ENCODE data around the gene AFF4.

Gene AFF4

GRCh38 chr5:132915681-132916080, 47.8 kb downstream of the AFF4 start:
- Histone ChIP-seq H3K4me1 (ENCODE audit: control insufficient read depth, insufficient read depth, low read length) (no peaks in the 10 kb centered on the region), H3K9me3 (ENCODE audit: control insufficient read depth, insufficient read depth, low read depth, low read length) (no peaks in the 10 kb centered on the region), H3K36me3 (ENCODE audit: control insufficient read depth, insufficient read depth, low read length) (peaks cover 44% of the 10 kb centered on the region), H3K9ac (ENCODE audit: low read length) (no peak overlapping the region), H3K27ac (ENCODE audit: low read depth, low read length) (no peak overlapping the region), H3K27me3 (ENCODE audit: control insufficient read depth, insufficient read depth, low read length) (no peaks in the 10 kb centered on the region), H3K4me3 (ENCODE audit: low read depth, low read length) (no peak overlapping the region)

- Histone ChIP-seq H3K4me1 (ENCODE audit: control insufficient read depth, insufficient read depth, low read length) (no peaks in the 10 kb centered on the region), H3K27me3 (ENCODE audit: control insufficient read depth, insufficient read depth, low read length) (no peaks in the 10 kb centered on the region), H3K9me3 (ENCODE audit: control insufficient read depth, insufficient read depth, low read depth, low read length) (no peaks in the 10 kb centered on the region), H3K4me3 (ENCODE audit: low read depth, low read length) (no peak overlapping the region), H3K36me3 (ENCODE audit: control insufficient read depth, insufficient read depth, low read length) (peaks cover 43% of the 10 kb centered on the region), H3K9ac (ENCODE audit: low read length) (no peak overlapping the region), H3K27ac (ENCODE audit: low read depth, low read length) (no peak overlapping the region)
These were observed 53.7 kb downstream of the AFF4 start for GRCh38 chr5:132909702-132910101.

GRCh38 chr5:132907161-132907560, 56.3 kb downstream of the AFF4 start:
- Histone ChIP-seq H3K9me3 (ENCODE audit: control insufficient read depth, insufficient read depth, low read depth, low read length) (no peaks in the 10 kb centered on the region), H3K27ac (ENCODE audit: low read depth, low read length) (no peak overlapping the region), H3K27me3 (ENCODE audit: control insufficient read depth, insufficient read depth, low read length) (no peaks in the 10 kb centered on the region), H3K4me3 (ENCODE audit: low read depth, low read length) (no peak overlapping the region), H3K36me3 (ENCODE audit: control insufficient read depth, insufficient read depth, low read length) (peaks cover 49% of the 10 kb centered on the region), H3K9ac (ENCODE audit: low read length) (no peak overlapping the region), H3K4me1 (ENCODE audit: control insufficient read depth, insufficient read depth, low read length) (no peaks in the 10 kb centered on the region)

- no peak overlapping the region for H3K4me3 ChIP-seq (ENCODE audit: low read depth, low read length)
- no peak overlapping the region for H3K9ac ChIP-seq (ENCODE audit: low read length)
- H3K9me3 ChIP-seq (ENCODE audit: control insufficient read depth, insufficient read depth, low read depth, low read length) = no peaks in the 10 kb centered on the region
- no peak overlapping the region for H3K27ac ChIP-seq (ENCODE audit: low read depth, low read length)
- H3K4me1 ChIP-seq (ENCODE audit: control insufficient read depth, insufficient read depth, low read length) = no peaks in the 10 kb centered on the region
- peaks cover 56% of the 10 kb centered on the region for H3K36me3 ChIP-seq (ENCODE audit: control insufficient read depth, insufficient read depth, low read length)
- no peaks in the 10 kb centered on the region for H3K27me3 ChIP-seq (ENCODE audit: control insufficient read depth, insufficient read depth, low read length)
These were observed 57.5 kb downstream of the AFF4 start for GRCh38 chr5:132905938-132906337.

- peaks cover 67% of the 10 kb centered on the region for H3K36me3 ChIP-seq (ENCODE audit: control insufficient read depth, insufficient read depth, low read length)
- no peak overlapping the region for H3K4me3 ChIP-seq (ENCODE audit: low read depth, low read length)
These were observed 61.7 kb downstream of the AFF4 start for GRCh38 chr5:132901730-132902129.

GRCh38 chr5:132901036-132901435, 62.4 kb downstream of the AFF4 start:
- H3K36me3 ChIP-seq (ENCODE audit: control insufficient read depth, insufficient read depth, low read length) = peaks cover 74% of the 10 kb centered on the region
- no peaks in the 10 kb centered on the region for H3K27me3 ChIP-seq (ENCODE audit: control insufficient read depth, insufficient read depth, low read length)
- no peak overlapping the region for H3K4me3 ChIP-seq (ENCODE audit: low read depth, low read length)
- no peak overlapping the region for H3K9ac ChIP-seq (ENCODE audit: low read length)
- no peaks in the 10 kb centered on the region for H3K9me3 ChIP-seq (ENCODE audit: control insufficient read depth, insufficient read depth, low read depth, low read length)
- H3K4me1 ChIP-seq (ENCODE audit: control insufficient read depth, insufficient read depth, low read length) = no peaks in the 10 kb centered on the region
- no peak overlapping the region for H3K27ac ChIP-seq (ENCODE audit: low read depth, low read length)

More at GRCh38 chr5:132901730-132902129, 61.7 kb downstream of the AFF4 start:
- no peak overlapping the region for H3K27ac ChIP-seq (ENCODE audit: low read depth, low read length)
- H3K27me3 ChIP-seq (ENCODE audit: control insufficient read depth, insufficient read depth, low read length) = no peaks in the 10 kb centered on the region
- H3K9me3 ChIP-seq (ENCODE audit: control insufficient read depth, insufficient read depth, low read depth, low read length) = no peaks in the 10 kb centered on the region
- H3K4me1 ChIP-seq (ENCODE audit: control insufficient read depth, insufficient read depth, low read length) = no peaks in the 10 kb centered on the region
- H3K9ac ChIP-seq (ENCODE audit: low read length) = no peak overlapping the region

GRCh38 chr5:132898094-132898493, 65.3 kb downstream of the AFF4 start:
- Histone ChIP-seq H3K9ac (ENCODE audit: low read length) (no peak overlapping the region), H3K4me3 (ENCODE audit: low read depth, low read length) (no peak overlapping the region), H3K27me3 (ENCODE audit: control insufficient read depth, insufficient read depth, low read length) (no peaks in the 10 kb centered on the region), H3K27ac (ENCODE audit: low read depth, low read length) (no peak overlapping the region), H3K4me1 (ENCODE audit: control insufficient read depth, insufficient read depth, low read length) (no peaks in the 10 kb centered on the region), H3K9me3 (ENCODE audit: control insufficient read depth, insufficient read depth, low read depth, low read length) (no peaks in the 10 kb centered on the region), H3K36me3 (ENCODE audit: control insufficient read depth, insufficient read depth, low read length) (peaks cover 86% of the 10 kb centered on the region)

- H3K27me3 ChIP-seq (ENCODE audit: control insufficient read depth, insufficient read depth, low read length) = no peaks in the 10 kb centered on the region
- H3K27ac ChIP-seq (ENCODE audit: low read depth, low read length) = no peak overlapping the region
- H3K4me3 ChIP-seq (ENCODE audit: low read depth, low read length) = no peak overlapping the region
- H3K9me3 ChIP-seq (ENCODE audit: control insufficient read depth, insufficient read depth, low read depth, low read length) = no peaks in the 10 kb centered on the region
- H3K9ac ChIP-seq (ENCODE audit: low read length) = no peak overlapping the region
- H3K36me3 ChIP-seq (ENCODE audit: control insufficient read depth, insufficient read depth, low read length) = peaks cover 89% of the 10 kb centered on the region
- H3K4me1 ChIP-seq (ENCODE audit: control insufficient read depth, insufficient read depth, low read length) = no peaks in the 10 kb centered on the region
These were observed 66.7 kb downstream of the AFF4 start for GRCh38 chr5:132896685-132897084.

- H3K9me3 ChIP-seq (ENCODE audit: control insufficient read depth, insufficient read depth, low read depth, low read length) = no peaks in the 10 kb centered on the region
- peaks cover 86% of the 10 kb centered on the region for H3K36me3 ChIP-seq (ENCODE audit: control insufficient read depth, insufficient read depth, low read length)
- H3K9ac ChIP-seq (ENCODE audit: low read length) = no peak overlapping the region
- H3K4me3 ChIP-seq (ENCODE audit: low read depth, low read length) = no peak overlapping the region
- no peaks in the 10 kb centered on the region for H3K27me3 ChIP-seq (ENCODE audit: control insufficient read depth, insufficient read depth, low read length)
- no peaks in the 10 kb centered on the region for H3K4me1 ChIP-seq (ENCODE audit: control insufficient read depth, insufficient read depth, low read length)
- no peak overlapping the region for H3K27ac ChIP-seq (ENCODE audit: low read depth, low read length)
These were observed 67.6 kb downstream of the AFF4 start for GRCh38 chr5:132895719-132896305.

GRCh38 chr5:132890817-132891216, 72.6 kb downstream of the AFF4 start:
- Histone ChIP-seq H3K4me3 (ENCODE audit: low read depth, low read length) (no peak overlapping the region), H3K9ac (ENCODE audit: low read length) (no peak overlapping the region)

GRCh38 chr5:132889501-132889900, 73.9 kb downstream of the AFF4 start:
- Histone ChIP-seq H3K4me3 (ENCODE audit: low read depth, low read length) (no peak overlapping the region), H3K27ac (ENCODE audit: low read depth, low read length) (no peak overlapping the region), H3K27me3 (ENCODE audit: control insufficient read depth, insufficient read depth, low read length) (no peaks in the 10 kb centered on the region), H3K9ac (ENCODE audit: low read length) (no peak overlapping the region), H3K4me1 (ENCODE audit: control insufficient read depth, insufficient read depth, low read length) (no peaks in the 10 kb centered on the region), H3K9me3 (ENCODE audit: control insufficient read depth, insufficient read depth, low read depth, low read length) (no peaks in the 10 kb centered on the region), H3K36me3 (ENCODE audit: control insufficient read depth, insufficient read depth, low read length) (peaks cover 86% of the 10 kb centered on the region)

More at GRCh38 chr5:132890817-132891216, 72.6 kb downstream of the AFF4 start:
- Histone ChIP-seq H3K4me1 (ENCODE audit: control insufficient read depth, insufficient read depth, low read length) (no peaks in the 10 kb centered on the region), H3K36me3 (ENCODE audit: control insufficient read depth, insufficient read depth, low read length) (peaks cover 90% of the 10 kb centered on the region), H3K9me3 (ENCODE audit: control insufficient read depth, insufficient read depth, low read depth, low read length) (no peaks in the 10 kb centered on the region), H3K27me3 (ENCODE audit: control insufficient read depth, insufficient read depth, low read length) (no peaks in the 10 kb centered on the region), H3K27ac (ENCODE audit: low read depth, low read length) (no peak overlapping the region)

- no peak overlapping the region for H3K4me3 ChIP-seq (ENCODE audit: low read depth, low read length)
- peaks cover 88% of the 10 kb centered on the region for H3K36me3 ChIP-seq (ENCODE audit: control insufficient read depth, insufficient read depth, low read length)
- H3K9ac ChIP-seq (ENCODE audit: low read length) = no peak overlapping the region
These were observed 76.2 kb downstream of the AFF4 start for GRCh38 chr5:132887283-132887682.

More at GRCh38 chr5:132887283-132887682, 76.2 kb downstream of the AFF4 start:
- Histone ChIP-seq H3K27ac (ENCODE audit: low read depth, low read length) (no peak overlapping the region), H3K4me1 (ENCODE audit: control insufficient read depth, insufficient read depth, low read length) (no peaks in the 10 kb centered on the region), H3K9me3 (ENCODE audit: control insufficient read depth, insufficient read depth, low read depth, low read length) (no peaks in the 10 kb centered on the region), H3K27me3 (ENCODE audit: control insufficient read depth, insufficient read depth, low read length) (no peaks in the 10 kb centered on the region)
